HFFc6 (cell line): ENCODE data around the gene YARS2. TPM values are rescaled to one million over a fixed set of nuclear protein-coding genes. Genes with fewer than 3 reads are reported as not detected.

Source experiments
- DNase-seq: peaks from one replicate; pipeline ENCODE4 v3.0.0-alpha.2; 2018
- H3K27ac Mint-ChIP-seq: 2 replicates; pipeline ENCODE4 v1.8.0; 2020; ENCODE audit warnings: mild to moderate bottlenecking, mixed read lengths
- H3K27me3 Mint-ChIP-seq: 2 replicates; pipeline ENCODE4 v1.8.0; 2021; ENCODE audit warnings: mild to moderate bottlenecking, moderate library complexity, mixed read lengths; ENCODE audit not compliant: insufficient read depth
- H3K36me3 Mint-ChIP-seq: 2 replicates; pipeline ENCODE4 v1.8.0; 2021; ENCODE audit warnings: low read depth, mixed read lengths
- H3K4me1 Mint-ChIP-seq: 2 replicates; pipeline ENCODE4 v1.8.0; 2020; ENCODE audit warnings: low read depth, mixed read lengths
- H3K4me3 Mint-ChIP-seq: 2 replicates; pipeline ENCODE4 v1.8.0; 2020; ENCODE audit warnings: mild to moderate bottlenecking, moderate library complexity, mixed read lengths
- H3K9me3 Mint-ChIP-seq: 2 replicates; pipeline ENCODE4 v1.8.0; 2020; ENCODE audit warnings: mild to moderate bottlenecking, mixed read lengths
- CTCF ChIP-seq: fragments of 200-600 bp; sonication (generic); IDR thresholded peaks from 2 replicates; pipeline ENCODE4 v1.5.0; 2021; ENCODE audit warnings: antibody characterized with exemption, mild to moderate bottlenecking
- total RNA-seq, 6 experiments: library from RNA; stranded (reverse); fragmentation: NEBNext Ultra II Directional; extraction: Animal tissue kit (Norgen Biotek cat#: 25700); gene quantifications; 2 replicates in 1 of 6; 3 replicates in 5 of 6; pipeline ENCODE4 v1.2.3, GENCODE V29; 2021

The YARS2 gene
- total RNA-seq, 6 experiments from 2014 or later, result 14.6 to 21.7 (median 17.4) TPM

GRCh38 chr12:32761716-32762115 lies 6.0 kb upstream of the YARS2 start:
- TF ChIP-seq CTCF, result no peak

GRCh38 chr12:32757157-32757556 lies 1.5 kb upstream of the YARS2 start:
- no peak overlapping the region for H3K27ac Mint-ChIP-seq
- peaks cover 8% of the 10 kb centered on the region for H3K27me3 Mint-ChIP-seq
- peaks cover 26% of the 10 kb centered on the region for H3K4me1 Mint-ChIP-seq
- H3K36me3 Mint-ChIP-seq, result no peaks in the 10 kb centered on the region
- no peaks in the 10 kb centered on the region for H3K9me3 Mint-ChIP-seq
- no peak for TF ChIP-seq CTCF
- H3K4me3 Mint-ChIP-seq, result no peak overlapping the region
- no peak for DNase-seq

More at GRCh38 chr12:32761716-32762115, 6.0 kb upstream of the YARS2 start:
- no peak for DNase-seq
- H3K4me1 Mint-ChIP-seq, result peaks cover 3% of the 10 kb centered on the region
- no peak overlapping the region for H3K4me3 Mint-ChIP-seq
- H3K9me3 Mint-ChIP-seq, result no peaks in the 10 kb centered on the region
- no peak overlapping the region for H3K27ac Mint-ChIP-seq
- peaks cover 5% of the 10 kb centered on the region for H3K27me3 Mint-ChIP-seq
- H3K36me3 Mint-ChIP-seq, result no peaks in the 10 kb centered on the region

DNA sequence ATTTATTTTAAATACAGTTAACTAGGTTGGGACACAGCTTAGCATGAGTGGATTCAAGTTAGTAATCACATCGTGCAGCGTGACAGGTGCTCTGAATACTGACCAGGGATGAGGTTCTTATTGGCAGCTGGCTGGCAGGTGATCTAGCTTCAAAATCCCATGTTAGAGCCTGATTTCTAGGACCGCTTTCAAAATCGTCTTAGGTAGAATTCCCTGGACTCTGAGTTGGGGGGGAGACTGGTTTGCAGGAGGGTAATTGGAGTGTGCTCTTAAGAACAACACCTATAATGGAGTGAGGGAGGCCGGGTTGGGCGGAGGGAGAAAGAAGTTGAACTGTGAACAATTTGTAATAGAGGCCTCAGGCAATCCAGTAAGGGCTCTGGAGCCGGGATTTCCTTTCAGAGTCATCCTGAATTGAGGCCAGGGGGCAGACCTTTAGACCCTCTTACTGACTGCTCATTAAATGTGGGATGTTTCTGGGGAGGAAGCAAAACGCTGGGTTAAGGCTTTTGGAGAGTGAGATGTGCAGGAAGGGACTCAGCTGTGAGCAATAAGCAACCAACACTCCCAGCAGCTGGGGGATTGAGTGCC lies 874 bp upstream of the YARS2 start:
- peak overlapping the region; percentile 93 for H3K4me3 Mint-ChIP-seq

GRCh38 chr12:32755051-32755653 lies 545 bp downstream of the YARS2 start:
- TF ChIP-seq CTCF, result peak; percentile 86
- H3K36me3 Mint-ChIP-seq, result peaks cover 6% of the 10 kb centered on the region
- peaks cover 26% of the 10 kb centered on the region for H3K4me1 Mint-ChIP-seq
- no peaks in the 10 kb centered on the region for H3K9me3 Mint-ChIP-seq
- peak; percentile 73 for DNase-seq
- H3K27ac Mint-ChIP-seq, result peak overlapping the region; percentile 95
- H3K27me3 Mint-ChIP-seq, result peaks cover 3% of the 10 kb centered on the region
- peak overlapping the region; percentile 93 for H3K4me3 Mint-ChIP-seq

More for the DNA sequence above, 874 bp upstream of the YARS2 start:
- peaks cover 3% of the 10 kb centered on the region for H3K27me3 Mint-ChIP-seq
- no peaks in the 10 kb centered on the region for H3K36me3 Mint-ChIP-seq
- peak overlapping the region; percentile 95 for H3K27ac Mint-ChIP-seq
- peaks cover 26% of the 10 kb centered on the region for H3K4me1 Mint-ChIP-seq
- DNase-seq, result no peak
- TF ChIP-seq CTCF, result no peak; the same call in none of the 2 replicates
- H3K9me3 Mint-ChIP-seq, result no peaks in the 10 kb centered on the region

- Mint-ChIP-seq H3K27me3 (peaks cover 3% of the 10 kb centered on the region), H3K36me3 (peaks cover 11% of the 10 kb centered on the region), H3K4me3 (peak overlapping the region; percentile 93), H3K4me1 (peaks cover 26% of the 10 kb centered on the region), H3K27ac (peak overlapping the region; percentile 95), H3K9me3 (no peaks in the 10 kb centered on the region)
- TF ChIP-seq CTCF, result no peak
- DNase-seq, result no peak
Measured at GRCh38 chr12:32754111-32754510, 1.6 kb downstream of the YARS2 start.
